GM12891 (cell line): ENCODE data around the gene ZNF577.

Source experiments
- PAX5 ChIP-seq: IDR thresholded peaks from 2 replicates; pipeline ENCODE4 v1.6.1; 2011; ENCODE audit warnings: low read length, moderate library complexity, mild to moderate bottlenecking; ENCODE audit not compliant: insufficient read depth, severe bottlenecking
- POLR2A ChIP-seq: IDR thresholded peaks from 2 replicates; pipeline ENCODE4 v1.6.1; 2011; ENCODE audit warnings: low read depth, low read length, control low read depth
- POLR2AphosphoS5 ChIP-seq: IDR thresholded peaks from 2 replicates; pipeline ENCODE4 v1.6.1; 2011; ENCODE audit warnings: low read depth, low read length, control low read depth
- POU2F2 ChIP-seq: IDR thresholded peaks from 2 replicates; pipeline ENCODE4 v1.6.1; 2011; ENCODE audit warnings: low read depth, mild to moderate bottlenecking, control low read depth, low read length, moderate library complexity
- SPI1 ChIP-seq: IDR thresholded peaks from 2 replicates; pipeline ENCODE4 v1.6.1; 2011; ENCODE audit warnings: low read depth, low read length, control low read depth
- TAF1 ChIP-seq: IDR thresholded peaks from 2 replicates; pipeline ENCODE4 v1.6.1; 2011; ENCODE audit warnings: low read depth, low read length, control low read depth

DNA sequence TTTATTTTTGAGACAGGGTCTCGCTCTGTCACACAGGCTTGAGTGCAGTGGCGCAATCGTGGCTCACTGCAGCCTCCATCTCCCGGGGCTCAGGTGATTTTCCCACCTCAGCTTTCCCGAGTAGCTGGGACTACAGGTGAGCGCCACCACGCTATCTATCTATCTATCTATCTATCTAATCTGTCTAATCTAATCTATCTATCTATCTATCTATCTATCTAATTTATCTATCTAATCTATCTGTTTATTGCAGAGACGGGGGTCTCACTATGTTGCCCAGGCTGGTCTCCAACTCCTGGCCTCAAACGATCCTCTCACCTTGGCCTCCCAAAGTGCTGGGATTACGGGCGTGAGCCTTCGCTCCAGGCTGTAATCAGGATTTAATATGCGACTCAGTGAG lies 40.1 kb upstream of the ZNF577 start:
- no peak for TF ChIP-seq POLR2A
- no peak for TF ChIP-seq POLR2AphosphoS5
- no peak for TF ChIP-seq TAF1
- no peak for TF ChIP-seq SPI1
- TF ChIP-seq PAX5, result no peak
- TF ChIP-seq POU2F2, result no peak
